HEK293 (cell line): ENCODE results near the gene SH2D1A.

ENCODE experiments used
- CTCF ChIA-PET: fragments of 350-600 bp; formaldehyde crosslinking; extraction: SDS; loops from one replicate; lab custom pipeline; 2021; ENCODE audit warnings: antibody characterized with exemption; lab: Yijun Ruan, JAX
- POLR2A ChIA-PET: fragments of 300-600 bp; formaldehyde crosslinking; extraction: SDS; loops from one replicate; lab custom pipeline; 2020; ENCODE audit warnings: antibody characterized with exemption, inconsistent platforms; lab: Yijun Ruan, JAX
- H3K27ac ChIP-seq: fragments of 200-500 bp; sonication (Bioruptor generic); 2 replicates; pipeline ENCODE4 v1.5.1; 2014; ENCODE audit warnings: low read depth, low read length, control low read depth, inconsistent platforms; ENCODE audit errors: extremely low read depth
- H3K36me3 ChIP-seq, 2 experiments: fragments of 200-500 bp in 1 of 2; sonication (Bioruptor generic) in 1 of 2; 1 replicate in 1 of 2; 2 replicates in 1 of 2; pipeline ENCODE4 v1.5.1; 2014 to 2017; ENCODE audit warnings: inconsistent platforms in 2 of 2, low read length in 2 of 2; ENCODE audit not compliant: control insufficient read depth in 2 of 2, insufficient read depth in 1 of 2
- H3K4me1 ChIP-seq: fragments of 200-500 bp; sonication (Bioruptor generic); 2 replicates; pipeline ENCODE4 v1.5.1; 2014; ENCODE audit warnings: mild to moderate bottlenecking, low read length, inconsistent platforms; ENCODE audit not compliant: control insufficient read depth, insufficient read depth
- H3K4me3 ChIP-seq: 2 replicates; pipeline ENCODE4 v1.5.1; 2011; ENCODE audit warnings: low read depth, mild to moderate bottlenecking, control low read depth, low read length, moderate library complexity
- H3K9me3 ChIP-seq: fragments of 200-500 bp; sonication (Bioruptor generic); 2 replicates; pipeline ENCODE4 v1.5.1; 2014; ENCODE audit warnings: low read depth, low read length, inconsistent platforms; ENCODE audit not compliant: control insufficient read depth, insufficient read depth
- PRDM2 ChIP-seq: fragments of 450-650 bp; formaldehyde crosslinking; IDR thresholded peaks from 2 replicates; pipeline ENCODE4 v1.5.1; 2016; ENCODE audit warnings: missing biosample characterization, missing genetic modification characterization, borderline replicate concordance
- TRIM28 ChIP-seq: IDR thresholded peaks from 2 replicates; pipeline ENCODE4 v1.6.1; 2011; ENCODE audit warnings: low read length, control low read depth, borderline replicate concordance
- ZBTB11 ChIP-seq: fragments of 450-650 bp; formaldehyde crosslinking; conservative IDR thresholded peaks from 2 replicates; pipeline ENCODE4 v1.5.1; 2016; ENCODE audit warnings: low read depth, missing biosample characterization, missing genetic modification characterization
- ZBTB49 ChIP-seq: fragments of 450-650 bp; formaldehyde crosslinking; IDR thresholded peaks from 2 replicates; pipeline ENCODE4 v1.5.1; 2016; ENCODE audit warnings: missing biosample characterization, missing genetic modification characterization, low read depth
- ZNF146 ChIP-seq: fragments of 450-650 bp; formaldehyde crosslinking; IDR thresholded peaks from 2 replicates; pipeline ENCODE4 v1.5.1; 2016; ENCODE audit warnings: missing biosample characterization, missing genetic modification characterization
- ZNF280D ChIP-seq: fragments of 450-650 bp; formaldehyde crosslinking; IDR thresholded peaks from 2 replicates; pipeline ENCODE4 v1.5.1; 2016; ENCODE audit warnings: missing biosample characterization, missing genetic modification characterization
- ZNF530 ChIP-seq: fragments of 450-650 bp; formaldehyde crosslinking; IDR thresholded peaks from 2 replicates; pipeline ENCODE4 v1.5.1; 2016; ENCODE audit warnings: low read depth, missing biosample characterization, missing genetic modification characterization
- ZNF626 ChIP-seq: fragments of 450-650 bp; sonication (Bioruptor Pico); formaldehyde crosslinking; IDR thresholded peaks from 2 replicates; pipeline ENCODE4 v1.5.1; 2018; ENCODE audit warnings: missing biosample characterization, missing genetic modification characterization, inconsistent platforms
- ZNF670 ChIP-seq: fragments of 450-650 bp; formaldehyde crosslinking; IDR thresholded peaks from 2 replicates; pipeline ENCODE4 v1.5.1; 2016; ENCODE audit warnings: missing biosample characterization, missing genetic modification characterization, low read depth
- ZNF768 ChIP-seq: fragments of 450-650 bp; formaldehyde crosslinking; IDR thresholded peaks from 2 replicates; pipeline ENCODE4 v1.5.1; 2018; ENCODE audit warnings: missing biosample characterization, mild to moderate bottlenecking, missing genetic modification characterization
- ZNF830 ChIP-seq: fragments of 450-650 bp; IDR thresholded peaks from 2 replicates; pipeline ENCODE4 v1.5.0; 2018; ENCODE audit warnings: missing biosample characterization, missing genetic modification characterization, low read depth, mild to moderate bottlenecking, moderate library complexity
- ZSCAN18 ChIP-seq: fragments of 450-650 bp; formaldehyde crosslinking; IDR thresholded peaks from 2 replicates; pipeline ENCODE4 v1.5.1; 2016; ENCODE audit warnings: missing biosample characterization, missing genetic modification characterization

Gene SH2D1A

GRCh38 chrX:124342174-124342867 lies 4.0 kb upstream of the SH2D1A start:
- ChIA-PET CTCF (no interaction called here), POLR2A (no interaction called here)
- H3K36me3 ChIP-seq, result no peaks in the 10 kb centered on the region
- H3K9me3 ChIP-seq, result no peaks in the 10 kb centered on the region
- TF ChIP-seq ZNF146 (tag by site-specific recombination) (no peak), TRIM28 (no peak), ZNF830 (tag by site-specific recombination) (no peak), ZNF768 (tag by site-specific recombination) (no peak)
- no peak overlapping the region for H3K27ac ChIP-seq
- no peak overlapping the region for H3K4me3 ChIP-seq
- no peaks in the 10 kb centered on the region for H3K4me1 ChIP-seq

GRCh38 chrX:124343016-124343415 lies 3.3 kb upstream of the SH2D1A start:
- H3K36me3 ChIP-seq, result no peaks in the 10 kb centered on the region
- H3K9me3 ChIP-seq, result no peaks in the 10 kb centered on the region
- CTCF ChIA-PET, result interaction anchor here (0.8 kb wide), 1 partner anchor 20 kb away, joined by 3 read pairs; no protein-coding TSS in a partner anchor
- POLR2A ChIA-PET, result no interaction called here
- H3K4me1 ChIP-seq, result no peaks in the 10 kb centered on the region
- no peak overlapping the region for H3K27ac ChIP-seq
- TF ChIP-seq ZNF626 (tag by site-specific recombination), result no peak
- H3K4me3 ChIP-seq, result no peak overlapping the region

- ChIA-PET POLR2A (no interaction called here), CTCF (no interaction called here)
- Histone ChIP-seq H3K36me3 (no peaks in the 10 kb centered on the region), H3K4me3 (no peak overlapping the region), H3K4me1 (no peaks in the 10 kb centered on the region), H3K9me3 (no peaks in the 10 kb centered on the region), H3K27ac (no peak overlapping the region)
- no peak for TF ChIP-seq ZNF280D (tag by site-specific recombination)
- TF ChIP-seq ZNF670 (tag by site-specific recombination), result no peak
- TF ChIP-seq PRDM2 (tag by site-specific recombination), result no peak
- no peak for TF ChIP-seq ZNF530 (tag by site-specific recombination)
- TF ChIP-seq ZBTB49, result no peak
- TF ChIP-seq ZBTB11, result no peak
- TF ChIP-seq ZSCAN18 (tag by site-specific recombination), result no peak
These were observed 2.1 kb upstream of the SH2D1A start for GRCh38 chrX:124344246-124344645.
